Measurements from ENCODE around the gene MCC.

GRCh38 chr5:112975721-112976431, 512.4 kb downstream of the MCC start:
- no peak for TF ChIP-seq CTCF (IDR thresholded peaks at IDR 0.05)
- no peak for TF ChIP-seq POLR2A (IDR thresholded peaks at IDR 0.05)
